Measurements from ENCODE around the gene HEXIM2. TPM values are rescaled to one million over a fixed set of nuclear protein-coding genes. Genes with fewer than 3 reads are reported as not detected.

The HEXIM2 gene
- total RNA-seq, 1 donor from 2014 or later, result 11.5 TPM

GRCh38 chr17:45218895-45219661, 57.4 kb downstream of the HEXIM2 start:
- Mint-ChIP-seq H3K4me1 (ENCODE audit: unreplicated experiment) (peaks cover 5% of the 10 kb centered on the region), H3K4me3 (peak overlapping the region; percentile 78), H3K27ac (no peak overlapping the region), H3K36me3 (no peaks in the 10 kb centered on the region), H3K9me3 (no peaks in the 10 kb centered on the region), H3K27me3 (peaks cover 52% of the 10 kb centered on the region)
- DNase-seq (ENCODE audit: extremely low spot score, unreplicated experiment), result peak; percentile 91
- TF ChIP-seq CTCF (conservative IDR thresholded peaks at IDR 0.05), result peak; percentile 95

Small RNAs within 50 kb of the gene (microRNA-seq; reads per million reads assigned to microRNA genes)
- gene MIR6784, result not detected

Other genes with a start within 250 kb of the HEXIM2 start
- 0.10 and 0.26 TPM in 2 replicates for gene GFAP, start 246.4 kb upstream of the HEXIM2 start, total RNA-seq (ENCODE audit: low replicate concordance)
- 14.8 and 49.3 TPM in 2 replicates for gene KIF18B, start 214.1 kb upstream of the HEXIM2 start, total RNA-seq (ENCODE audit: low replicate concordance)
- gene C1QL1, start 193.6 kb upstream of the HEXIM2 start, total RNA-seq (ENCODE audit: low replicate concordance), result 15.6 and 76.5 TPM in 2 replicates
- gene DCAKD, start 110.2 kb upstream of the HEXIM2 start, total RNA-seq (ENCODE audit: low replicate concordance), result 40.3 and 57.5 TPM in 2 replicates
- gene NMT1, start 100.6 kb upstream of the HEXIM2 start, total RNA-seq (ENCODE audit: low replicate concordance), result 97.0 and 98.8 TPM in 2 replicates
- gene PLCD3, start 29.4 kb upstream of the HEXIM2 start, total RNA-seq (ENCODE audit: low replicate concordance), result 45.8 and 56.1 TPM in 2 replicates
- 9.8 and 11.5 TPM in 2 replicates for gene ACBD4, start 26.2 kb upstream of the HEXIM2 start, total RNA-seq (ENCODE audit: low replicate concordance)
- 27.5 and 34.5 TPM in 2 replicates for gene HEXIM1, start 13.4 kb upstream of the HEXIM2 start, total RNA-seq (ENCODE audit: low replicate concordance)
- 1.9 and 6.0 TPM in 2 replicates for gene FMNL1, start 60.0 kb downstream of the HEXIM2 start, total RNA-seq (ENCODE audit: low replicate concordance)
- gene SPATA32, start 100.2 kb downstream of the HEXIM2 start, total RNA-seq (ENCODE audit: low replicate concordance), result not detected in 2 replicates
- 10.4 and 11.2 TPM in 2 replicates for gene MAP3K14, start 155.1 kb downstream of the HEXIM2 start, total RNA-seq (ENCODE audit: low replicate concordance)